Dermis blood vessel endothelial cell (primary cell): ENCODE results near the gene TMEM44. TPM values are rescaled to one million over a fixed set of nuclear protein-coding genes. Genes with fewer than 3 reads are reported as not detected.
"Not testable (repeated sequence)": the region's sequence is repeated elsewhere in the genome, so short reads cannot be mapped to it uniquely, and the experiment has no call there.

Experiments
- DNase-seq: peaks from one replicate; pipeline ENCODE4 v3.0.0; 2010
- total RNA-seq: library from RNA; depleted of rRNA; stranded (reverse); fragments of >200 nt; gene quantifications from 2 replicates; pipeline ENCODE4 v1.2.3, GENCODE V29; 2014

Gene TMEM44
- total RNA-seq, 1 donor from 2014 or later = 96.5 TPM

GRCh38 chr3:194642769-194643168, 9.6 kb upstream of the TMEM44 start:
- no peak for DNase-seq

GRCh38 chr3:194640829-194641228, 7.6 kb upstream of the TMEM44 start:
- DNase-seq = peak; percentile 88

- DNase-seq = no peak
Measured at GRCh38 chr3:194638991-194639605, 5.9 kb upstream of the TMEM44 start.

- no peak for DNase-seq
Measured at GRCh38 chr3:194637541-194638400, 4.6 kb upstream of the TMEM44 start.

- DNase-seq = no peak
Measured at GRCh38 chr3:194637066-194637465, 3.8 kb upstream of the TMEM44 start.

GRCh38 chr3:194632809-194633348, 340 bp downstream of the TMEM44 start:
- peak; percentile 40 for DNase-seq

- DNase-seq = no peak
Measured at GRCh38 chr3:194632226-194632808, 902 bp downstream of the TMEM44 start.

- DNase-seq = peak; percentile 53
Measured at GRCh38 chr3:194631696-194632095, 1.5 kb downstream of the TMEM44 start.

GRCh38 chr3:194630681-194631080, 2.5 kb downstream of the TMEM44 start:
- not testable (repeated sequence) for DNase-seq

GRCh38 chr3:194624956-194625355, 8.3 kb downstream of the TMEM44 start:
- no peak for DNase-seq

- no peak for DNase-seq
Measured at GRCh38 chr3:194623449-194624290, 9.5 kb downstream of the TMEM44 start.

GRCh38 chr3:194622621-194623340, 10.4 kb downstream of the TMEM44 start:
- no peak for DNase-seq

GRCh38 chr3:194621947-194622346, 11.3 kb downstream of the TMEM44 start:
- DNase-seq = no peak

- DNase-seq = no peak
Measured at GRCh38 chr3:194620196-194620595, 13.0 kb downstream of the TMEM44 start.

GRCh38 chr3:194619741-194620140, 13.5 kb downstream of the TMEM44 start:
- no peak for DNase-seq

- DNase-seq = no peak
Measured at GRCh38 chr3:194618858-194619608, 14.2 kb downstream of the TMEM44 start.

- peak; percentile 34 for DNase-seq
Measured at GRCh38 chr3:194617827-194618226, 15.4 kb downstream of the TMEM44 start.

- DNase-seq = no peak
Measured at GRCh38 chr3:194617143-194617671, 16.0 kb downstream of the TMEM44 start.

GRCh38 chr3:194615226-194615625, 18.0 kb downstream of the TMEM44 start:
- DNase-seq = no peak

- DNase-seq = no peak
Measured at GRCh38 chr3:194612221-194612620, 21.0 kb downstream of the TMEM44 start.

GRCh38 chr3:194610689-194611088, 22.5 kb downstream of the TMEM44 start:
- no peak for DNase-seq
